ENCODE measurements around the gene MAPKAP1.

DNA sequence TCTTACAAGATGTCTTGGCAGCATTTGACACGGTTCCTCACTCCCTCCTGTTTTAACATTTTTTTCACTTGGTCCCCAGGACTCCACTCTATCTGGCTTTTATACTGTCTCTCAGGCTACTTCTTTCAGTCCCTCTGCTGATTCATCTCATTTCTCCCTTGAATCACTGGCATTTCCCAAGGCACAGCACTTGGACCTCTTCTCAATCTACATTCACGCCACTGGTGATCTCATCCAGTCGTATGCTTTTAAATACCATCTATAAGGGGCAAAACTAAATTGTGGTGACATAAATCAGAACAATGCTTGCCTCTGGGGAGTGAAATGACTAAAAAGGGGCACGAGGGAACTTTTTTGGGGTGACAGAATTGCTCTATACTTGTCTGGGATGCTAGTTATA is 47.1 kb downstream of the MAPKAP1 start:
- TF ChIP-seq, protein P1, sequence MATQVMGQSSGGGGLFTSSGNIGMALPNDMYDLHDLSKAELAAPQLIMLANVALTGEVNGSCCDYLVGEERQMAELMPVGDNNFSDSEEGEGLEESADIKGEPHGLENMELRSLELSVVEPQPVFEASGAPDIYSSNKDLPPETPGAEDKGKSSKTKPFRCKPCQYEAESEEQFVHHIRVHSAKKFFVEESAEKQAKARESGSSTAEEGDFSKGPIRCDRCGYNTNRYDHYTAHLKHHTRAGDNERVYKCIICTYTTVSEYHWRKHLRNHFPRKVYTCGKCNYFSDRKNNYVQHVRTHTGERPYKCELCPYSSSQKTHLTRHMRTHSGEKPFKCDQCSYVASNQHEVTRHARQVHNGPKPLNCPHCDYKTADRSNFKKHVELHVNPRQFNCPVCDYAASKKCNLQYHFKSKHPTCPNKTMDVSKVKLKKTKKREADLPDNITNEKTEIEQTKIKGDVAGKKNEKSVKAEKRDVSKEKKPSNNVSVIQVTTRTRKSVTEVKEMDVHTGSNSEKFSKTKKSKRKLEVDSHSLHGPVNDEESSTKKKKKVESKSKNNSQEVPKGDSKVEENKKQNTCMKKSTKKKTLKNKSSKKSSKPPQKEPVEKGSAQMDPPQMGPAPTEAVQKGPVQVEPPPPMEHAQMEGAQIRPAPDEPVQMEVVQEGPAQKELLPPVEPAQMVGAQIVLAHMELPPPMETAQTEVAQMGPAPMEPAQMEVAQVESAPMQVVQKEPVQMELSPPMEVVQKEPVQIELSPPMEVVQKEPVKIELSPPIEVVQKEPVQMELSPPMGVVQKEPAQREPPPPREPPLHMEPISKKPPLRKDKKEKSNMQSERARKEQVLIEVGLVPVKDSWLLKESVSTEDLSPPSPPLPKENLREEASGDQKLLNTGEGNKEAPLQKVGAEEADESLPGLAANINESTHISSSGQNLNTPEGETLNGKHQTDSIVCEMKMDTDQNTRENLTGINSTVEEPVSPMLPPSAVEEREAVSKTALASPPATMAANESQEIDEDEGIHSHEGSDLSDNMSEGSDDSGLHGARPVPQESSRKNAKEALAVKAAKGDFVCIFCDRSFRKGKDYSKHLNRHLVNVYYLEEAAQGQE (IDR thresholded peaks at IDR 0.05; ENCODE audit: insufficient read depth in 1 of 2, low read depth in 2 of 2, low read length in 2 of 2): no peak
- no peak for TF ChIP-seq FOXP2 (optimal IDR thresholded peaks at IDR 0.05; ENCODE audit: borderline replicate concordance, extremely low read depth, extremely low read length, insufficient read depth)
- no peak for TF ChIP-seq POLR2AphosphoS5 (IDR thresholded peaks at IDR 0.05; ENCODE audit: low read depth, low read length)
- no peak for TF ChIP-seq TAF1 (IDR thresholded peaks at IDR 0.05; ENCODE audit: borderline replicate concordance, insufficient read depth, low read length)
